Activated CD8-positive, alpha-beta memory T cell treated with anti-CD3 and anti-CD28 coated beads, Interleukin-2, amount 50 U/mL, for 24 hours (primary cell): Measurements from ENCODE around the gene SULT1B1.

ENCODE experiments used
- DNase-seq: peaks from one replicate; pipeline ENCODE4 v3.0.0-alpha.2; 2020; ENCODE audit errors: extremely low read depth

SULT1B1 gene

GRCh38 chr4:69749771-69750170, 10.6 kb downstream of the SULT1B1 start:
- no peak for DNase-seq

GRCh38 chr4:69748173-69748572, 12.2 kb downstream of the SULT1B1 start:
- DNase-seq = no peak

DNA sequence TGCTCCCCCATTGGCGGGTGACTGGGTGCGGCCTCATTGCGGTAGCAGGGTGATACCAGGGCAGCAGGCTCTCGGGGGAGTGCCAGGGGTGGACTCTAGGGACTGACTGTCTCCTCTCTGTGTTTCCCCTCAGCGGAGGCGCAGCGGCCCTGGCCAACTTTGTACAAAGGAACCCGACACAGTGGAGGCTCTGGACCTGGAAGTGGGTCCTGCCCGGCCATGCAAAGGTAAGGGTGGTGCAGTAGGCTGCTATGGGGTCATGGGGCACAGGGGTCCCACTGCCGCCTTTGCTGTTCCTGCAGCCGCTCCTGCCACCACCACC, 16.3 kb downstream of the SULT1B1 start:
- DNase-seq = no peak

GRCh38 chr4:69743476-69744156, 16.8 kb downstream of the SULT1B1 start:
- DNase-seq = no peak

DNA sequence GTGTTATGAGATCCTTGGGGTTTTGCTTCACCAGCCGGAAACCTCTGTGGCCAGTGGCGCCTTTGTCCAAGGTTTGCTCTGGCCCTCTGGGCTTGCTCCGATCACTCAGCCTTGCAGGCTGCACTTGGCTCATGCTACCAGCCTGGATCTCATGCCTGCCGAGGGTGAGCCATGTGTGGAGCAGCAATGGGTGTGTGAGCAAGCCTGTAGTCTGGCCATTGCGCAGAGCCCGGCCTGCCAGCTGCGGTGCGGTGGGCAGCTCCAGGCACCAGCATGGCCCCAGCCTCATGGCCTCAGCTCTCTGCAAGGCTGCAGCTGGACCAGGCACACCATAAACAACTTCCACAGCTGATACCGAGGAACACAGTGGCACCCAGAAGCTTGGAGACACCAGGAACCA, 17.8 kb downstream of the SULT1B1 start:
- no peak for DNase-seq

DNA sequence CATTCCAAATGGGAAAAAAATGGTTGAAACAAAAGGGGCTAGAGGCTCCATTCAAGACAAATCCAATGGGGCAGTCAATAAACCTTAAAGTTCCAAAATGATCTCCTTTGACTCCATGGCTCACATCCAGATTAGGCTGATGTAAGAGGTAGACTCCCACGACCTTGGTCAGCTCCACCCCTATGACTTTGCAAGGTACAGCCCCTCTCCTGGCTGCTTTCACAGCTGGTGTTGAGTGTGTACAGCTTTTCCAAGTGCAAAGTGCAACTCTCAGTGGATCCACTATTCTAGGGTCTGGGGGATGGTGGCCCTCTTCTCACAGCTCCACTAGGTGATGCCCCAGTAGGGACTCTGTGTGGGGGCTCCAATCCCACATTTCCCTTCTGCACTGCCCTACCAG, 21.5 kb downstream of the SULT1B1 start:
- DNase-seq = no peak

DNA sequence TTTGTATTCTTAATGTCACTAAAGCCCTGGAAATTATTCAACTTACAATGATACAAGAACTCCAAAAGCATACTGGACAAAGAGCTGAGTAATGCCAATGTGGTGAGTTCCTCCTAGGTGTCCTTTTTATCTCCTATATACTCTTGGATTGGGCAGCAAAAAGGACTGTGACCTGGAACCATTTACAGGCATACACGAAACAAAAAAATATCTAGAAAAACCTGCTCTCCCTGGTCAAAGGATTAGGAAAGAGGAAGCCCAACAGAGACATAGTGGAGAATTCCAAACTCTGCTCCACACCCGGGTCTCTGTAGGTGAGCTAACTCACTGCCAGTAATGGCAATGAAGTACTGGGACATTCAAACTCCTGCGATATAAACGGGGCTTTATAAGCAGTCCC, 25.3 kb downstream of the SULT1B1 start:
- no peak for DNase-seq

DNA sequence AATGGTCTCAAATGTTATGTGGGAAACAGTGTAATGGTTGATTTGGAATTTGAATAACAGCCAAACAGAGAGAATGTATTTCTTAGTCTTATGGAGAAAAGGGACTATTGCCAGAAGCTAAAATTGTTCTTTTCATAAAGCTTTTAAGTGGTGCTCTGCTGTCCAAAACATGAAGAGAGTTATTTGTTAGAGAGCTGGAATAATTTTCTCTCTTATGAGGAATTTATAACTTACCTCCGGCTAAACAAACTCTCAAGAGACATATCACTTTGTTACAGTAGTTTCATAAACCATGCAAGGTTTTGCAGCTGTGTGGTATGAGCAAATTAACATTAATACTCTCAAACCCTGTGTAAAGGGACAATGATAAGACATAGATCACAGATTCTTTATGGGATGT, 28.6 kb downstream of the SULT1B1 start:
- no peak for DNase-seq

DNA sequence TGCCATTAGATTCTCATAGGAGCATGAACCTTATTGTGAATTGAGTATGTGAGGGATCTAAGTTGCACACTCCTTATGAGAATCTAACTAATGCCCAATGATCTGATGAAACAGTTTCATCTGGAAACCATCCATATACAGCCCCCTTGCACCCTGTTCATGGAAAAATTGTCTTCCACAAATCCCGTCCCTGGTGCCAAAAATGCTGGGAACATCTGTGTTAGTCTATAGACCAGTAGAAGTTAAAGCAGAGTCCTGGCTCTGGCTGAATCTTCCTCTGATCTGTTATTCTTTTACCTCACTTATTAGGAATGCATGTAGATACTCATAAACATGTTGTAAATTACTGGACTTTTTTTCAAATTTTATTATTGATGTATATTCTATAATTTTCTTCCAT, 29.2 kb downstream of the SULT1B1 start:
- DNase-seq = no peak

DNA sequence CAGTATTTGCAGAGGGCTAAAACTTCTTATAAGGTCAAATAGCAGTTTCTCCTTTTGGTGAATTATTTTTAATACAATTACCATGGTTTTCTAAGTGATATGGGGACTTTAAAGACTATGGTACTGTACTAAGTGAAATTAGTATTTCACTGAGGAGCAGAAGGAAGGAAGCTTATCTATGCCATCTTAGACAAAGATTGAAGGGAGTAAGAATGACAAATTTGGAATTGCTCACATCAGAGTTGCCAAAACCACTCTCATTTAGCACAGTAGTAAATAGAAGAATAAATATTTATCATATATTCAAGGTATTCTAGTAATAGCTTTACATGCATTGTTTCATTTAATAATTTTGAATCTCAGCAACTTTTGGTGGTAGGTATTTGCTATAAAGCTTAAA, 30.4 kb downstream of the SULT1B1 start:
- DNase-seq = no peak

DNA sequence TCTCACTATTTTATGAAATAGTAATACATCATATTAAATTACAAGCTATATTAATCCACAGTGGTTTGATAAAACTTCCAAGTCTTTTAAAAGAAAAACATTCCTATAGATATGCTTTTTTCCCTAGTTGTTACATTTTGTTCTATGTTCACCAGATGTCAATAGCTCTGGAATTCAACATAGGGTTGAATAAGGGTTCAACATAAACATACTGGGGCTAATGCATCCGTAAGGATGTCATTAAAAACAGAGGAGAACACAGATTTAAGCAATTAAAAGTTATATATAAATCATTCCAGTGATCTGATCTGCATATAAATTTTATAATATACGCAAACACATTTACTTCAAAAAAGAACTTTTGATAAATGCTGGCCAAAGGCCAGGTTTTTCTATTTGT, 32.5 kb downstream of the SULT1B1 start:
- DNase-seq = no peak

GRCh38 chr4:69727426-69727825, 33.0 kb downstream of the SULT1B1 start:
- DNase-seq = no peak

DNA sequence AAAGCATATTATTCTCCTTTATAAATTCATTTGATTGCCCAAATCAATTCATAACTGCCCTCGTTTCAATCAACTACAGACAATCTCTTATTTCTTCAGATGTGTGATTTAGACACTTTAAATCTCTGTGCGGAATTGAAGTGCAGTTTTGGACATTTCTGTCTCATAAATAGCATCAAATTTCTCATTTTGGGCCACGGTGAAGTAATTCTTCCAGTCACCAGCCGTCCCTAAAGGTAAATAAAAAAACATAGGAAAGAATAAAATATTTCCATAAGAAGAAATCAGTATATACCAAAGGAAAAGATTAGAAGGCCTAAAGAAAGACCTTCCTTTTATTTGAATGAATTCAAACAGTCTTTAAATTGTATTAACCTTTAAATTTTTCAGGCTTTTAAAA, 33.4 kb downstream of the SULT1B1 start:
- DNase-seq = no peak

DNA sequence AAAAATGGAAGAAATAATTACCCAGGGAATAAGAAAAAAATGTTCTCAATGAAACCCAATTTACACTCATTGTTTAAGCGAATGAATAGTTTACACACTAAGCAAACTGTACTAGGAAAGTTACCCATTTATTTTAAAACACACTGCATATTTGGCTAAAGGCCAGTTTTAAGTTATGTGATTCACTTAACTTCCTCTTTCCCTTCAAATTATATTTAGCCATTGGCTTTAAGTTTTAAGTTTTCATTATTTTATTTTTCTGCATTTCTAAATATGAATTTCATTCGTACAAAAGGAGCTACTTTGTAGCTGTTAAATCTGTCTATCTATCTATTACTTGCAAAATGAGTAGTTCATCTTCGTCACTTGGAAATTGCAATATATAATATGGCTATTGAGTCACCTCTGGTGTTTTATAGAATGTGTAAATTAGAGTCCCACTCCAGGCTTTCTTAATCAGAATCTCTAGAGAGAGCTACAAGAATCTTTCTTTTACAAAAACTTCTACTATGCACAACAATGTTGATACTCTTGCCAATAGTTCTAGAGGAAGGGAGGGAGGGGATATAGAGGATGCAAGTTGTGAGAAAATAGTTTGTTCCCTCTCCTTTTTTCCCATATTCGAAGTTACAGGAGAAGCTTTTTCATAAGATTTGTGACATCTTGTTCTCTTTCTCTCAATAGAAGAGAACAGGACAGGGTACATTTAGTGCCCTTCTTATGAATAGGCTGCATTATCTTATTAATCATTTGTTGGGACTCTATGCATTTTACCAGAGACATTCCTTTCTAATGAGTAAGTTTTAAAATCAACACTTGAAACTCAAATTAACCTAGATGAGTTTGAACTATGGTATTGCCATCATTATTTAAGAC, 41.8 kb downstream of the SULT1B1 start:
- no peak for DNase-seq

DNA sequence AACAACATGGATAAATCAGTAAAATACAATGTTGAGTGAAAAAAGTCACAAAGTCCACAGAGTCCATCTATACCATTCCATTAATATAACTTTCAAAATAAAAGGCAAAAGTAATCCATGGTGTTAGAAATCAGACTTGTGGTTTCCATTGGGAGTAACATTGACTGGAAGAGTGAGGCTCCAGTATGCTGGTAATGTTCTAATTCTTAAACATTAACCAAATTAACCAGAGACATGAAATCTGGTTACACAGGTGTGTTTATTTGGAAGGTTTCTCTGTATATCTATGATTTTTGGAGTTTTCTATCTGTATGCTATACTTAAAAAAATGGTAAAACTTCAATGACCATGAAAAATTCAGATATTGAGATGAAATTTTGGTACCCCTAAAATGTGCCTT, 42.6 kb downstream of the SULT1B1 start:
- DNase-seq = no peak

GRCh38 chr4:69716654-69717053, 43.8 kb downstream of the SULT1B1 start:
- DNase-seq = no peak

GRCh38 chr4:69714086-69714485, 46.3 kb downstream of the SULT1B1 start:
- DNase-seq = no peak

- no peak for DNase-seq
Observed at GRCh38 chr4:69713593-69713992, 46.8 kb downstream of the SULT1B1 start.

- DNase-seq = no peak
Observed at GRCh38 chr4:69710580-69710979, 49.8 kb downstream of the SULT1B1 start.

DNA sequence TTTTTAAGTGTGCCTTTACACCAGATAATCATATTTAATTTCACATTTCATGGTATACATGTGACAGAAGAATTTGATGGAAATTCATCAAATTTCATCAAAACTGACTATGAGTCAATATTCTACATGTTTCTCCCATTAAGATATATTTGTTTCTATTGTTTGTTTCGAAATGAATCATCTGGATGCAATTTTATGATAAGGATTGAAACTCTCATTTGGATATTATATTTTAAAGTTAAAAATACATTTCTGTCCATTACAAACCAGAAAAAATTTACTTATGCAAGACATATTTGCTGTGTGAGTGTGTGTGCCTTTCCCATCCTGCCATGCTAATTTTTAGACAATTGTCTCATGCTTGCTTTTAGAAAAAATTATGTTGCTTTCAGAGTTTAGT, 52.2 kb downstream of the SULT1B1 start:
- DNase-seq = no peak

GRCh38 chr4:69707807-69708206, 52.6 kb downstream of the SULT1B1 start:
- DNase-seq = no peak

GRCh38 chr4:69702201-69702600, 58.2 kb downstream of the SULT1B1 start:
- DNase-seq = no peak

DNA sequence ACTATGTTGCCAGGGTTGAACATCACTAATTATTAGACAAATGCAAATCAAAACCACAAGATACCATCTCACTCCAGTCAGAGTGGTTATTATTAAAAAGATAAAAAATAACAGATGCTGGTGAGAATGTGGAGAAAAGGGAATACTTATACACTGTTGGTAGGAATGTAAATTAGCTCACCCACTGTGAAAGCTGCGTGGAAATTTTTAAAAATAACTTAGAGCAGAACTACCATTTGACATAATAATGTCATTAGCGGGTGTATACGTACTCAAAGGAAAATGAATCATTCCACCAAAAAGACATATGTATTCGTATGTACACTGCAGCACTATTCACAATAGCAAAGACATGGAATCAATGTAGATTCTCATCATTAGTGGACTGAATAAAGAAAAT, 58.7 kb downstream of the SULT1B1 start:
- no peak for DNase-seq
